ENCODE data around the gene IFNA1.
"Not testable (repeated sequence)": the region's sequence is repeated elsewhere in the genome, so short reads cannot be mapped to it uniquely, and the experiment has no call there.

The IFNA1 gene

DNA sequence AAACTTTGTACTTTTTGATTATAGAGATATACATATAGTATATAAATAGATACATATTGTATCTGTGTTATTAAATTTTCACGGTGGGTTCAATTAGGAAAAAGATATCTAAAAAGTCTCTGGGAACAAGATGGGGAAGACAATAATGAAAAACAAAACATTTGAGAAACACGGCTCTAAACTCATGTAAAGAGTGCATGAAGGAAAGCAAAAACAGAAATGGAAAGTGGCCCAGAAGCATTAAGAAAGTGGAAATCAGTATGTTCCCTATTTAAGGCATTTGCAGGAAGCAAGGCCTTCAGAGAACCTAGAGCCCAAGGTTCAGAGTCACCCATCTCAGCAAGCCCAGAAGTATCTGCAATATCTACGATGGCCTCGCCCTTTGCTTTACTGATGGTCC, at the start of gene IFNA1:
IFNA1 (plus strand) TSS at position 301 of the 400 bp plus-strand sequence; CDS start at position 370, 69 bp downstream.
- no peak for DNase-seq (ENCODE audit: low read depth, low spot score)

DNA sequence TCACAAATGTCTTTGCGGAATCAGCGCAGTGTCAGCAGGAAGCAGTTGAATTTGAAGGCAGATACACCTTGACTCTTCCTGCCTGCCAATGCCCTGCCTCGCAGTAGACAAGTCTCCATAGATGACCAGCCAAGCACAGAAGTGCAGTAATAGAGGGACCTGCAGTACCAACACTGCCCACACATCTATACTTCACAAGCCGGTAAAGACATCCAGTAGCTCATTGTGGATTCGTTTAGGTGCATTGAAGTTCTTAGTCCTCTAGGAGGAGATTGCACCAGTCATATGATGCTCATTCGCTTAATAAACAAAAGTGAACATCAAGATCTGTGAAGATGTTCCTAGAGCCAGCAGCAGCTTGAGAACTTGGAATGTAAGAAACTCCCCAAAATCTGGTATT, 48.0 kb upstream of the IFNA1 start:
- no peak for DNase-seq (ENCODE audit: low read depth, low spot score)

- DNase-seq (ENCODE audit: low read depth, low spot score) = peak; percentile 70
Measured at GRCh38 chr9:21395778-21396717, 44.2 kb upstream of the IFNA1 start.

GRCh38 chr9:21398955-21399489, 41.2 kb upstream of the IFNA1 start:
- no peak for DNase-seq (ENCODE audit: low read depth, low spot score)

DNA sequence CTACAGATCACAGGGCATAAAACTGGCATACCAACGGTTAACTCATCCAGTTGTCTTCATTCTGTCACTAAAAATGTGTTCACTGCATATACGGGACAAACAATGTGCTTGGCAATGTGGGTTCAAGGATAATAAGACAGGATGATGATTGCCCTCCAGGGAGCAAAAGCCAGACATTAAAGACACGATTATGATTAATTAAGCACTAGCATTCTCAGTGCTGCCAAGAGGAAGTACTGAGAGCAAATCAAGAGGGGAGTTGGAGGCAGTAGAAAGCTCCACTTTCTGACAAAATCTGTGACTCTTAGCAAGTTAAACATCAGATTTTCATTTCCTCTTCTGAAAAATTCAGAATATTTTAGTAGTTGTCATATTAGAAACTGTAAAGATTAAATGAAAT, 40.3 kb upstream of the IFNA1 start:
- no peak for DNase-seq (ENCODE audit: low read depth, low spot score)

- DNase-seq (ENCODE audit: low read depth, low spot score) = peak; percentile 46
Measured at GRCh38 chr9:21402386-21403251, 37.6 kb upstream of the IFNA1 start.

GRCh38 chr9:21404146-21404545, 36.1 kb upstream of the IFNA1 start:
- DNase-seq (ENCODE audit: low read depth, low spot score) = no peak

GRCh38 chr9:21408817-21409216, 31.4 kb upstream of the IFNA1 start, which contains the start of gene IFNA8:
Gene IFNA8, plus strand, starts transcription at chr9:21409117. Its CDS starts 60 bp downstream, at chr9:21409177.
- no peak for DNase-seq (ENCODE audit: low read depth, low spot score)

GRCh38 chr9:21412107-21412506, 28.1 kb upstream of the IFNA1 start:
- no peak for DNase-seq (ENCODE audit: low read depth, low spot score)

DNA sequence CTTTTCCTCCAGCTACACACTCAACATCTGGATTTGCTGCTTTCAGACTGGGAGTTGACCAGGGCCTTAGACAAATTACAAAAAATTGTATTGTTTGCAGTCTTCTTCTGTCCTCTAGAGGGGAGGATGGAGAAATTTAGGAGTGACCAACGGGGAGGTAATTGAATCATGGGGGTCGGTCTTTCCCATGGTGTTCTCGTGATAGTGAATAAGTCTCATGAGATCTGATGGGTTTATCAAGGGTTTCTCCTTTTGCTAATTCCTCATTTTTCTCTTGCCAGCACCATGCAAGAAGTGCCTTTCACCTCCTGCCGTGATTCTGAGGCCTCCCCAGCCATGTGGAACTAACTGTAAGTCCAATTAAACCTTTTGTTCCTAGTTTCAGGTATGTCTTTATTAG, 27.1 kb upstream of the IFNA1 start:
- DNase-seq (ENCODE audit: low read depth, low spot score) = no peak

GRCh38 chr9:21413624-21414023, 26.6 kb upstream of the IFNA1 start:
- DNase-seq (ENCODE audit: low read depth, low spot score) = no peak

- DNase-seq (ENCODE audit: low read depth, low spot score) = no peak
Measured at GRCh38 chr9:21414220-21414940, 25.9 kb upstream of the IFNA1 start.

GRCh38 chr9:21415493-21416267, 24.6 kb upstream of the IFNA1 start:
- DNase-seq (ENCODE audit: low read depth, low spot score) = peak; percentile 73

DNA sequence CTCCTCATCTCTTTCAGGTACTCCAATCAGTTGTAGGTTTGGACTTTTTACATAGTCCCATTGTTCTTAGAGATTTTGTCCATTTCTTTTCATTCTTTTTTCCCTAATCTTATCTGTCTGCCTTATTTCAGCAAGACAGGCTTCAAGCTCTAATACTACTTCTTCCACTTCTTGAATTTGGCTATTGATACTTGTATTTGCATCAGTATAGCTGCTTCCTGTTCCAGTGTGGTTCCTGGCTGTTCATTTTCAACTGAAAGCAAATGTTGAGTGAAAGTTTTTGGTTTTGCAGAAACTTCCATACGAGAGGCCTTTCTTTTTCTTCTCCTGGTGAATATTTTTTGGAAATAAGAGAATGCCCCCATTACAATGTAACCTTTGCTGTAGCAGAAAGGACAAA, 12.0 kb upstream of the IFNA1 start:
- DNase-seq (ENCODE audit: low read depth, low spot score) = no peak

- no peak for DNase-seq (ENCODE audit: low read depth, low spot score)
Measured at GRCh38 chr9:21429191-21429590, 11.0 kb upstream of the IFNA1 start.

- no peak for DNase-seq (ENCODE audit: low read depth, low spot score)
Measured at GRCh38 chr9:21432672-21433425, 7.4 kb upstream of the IFNA1 start.

DNA sequence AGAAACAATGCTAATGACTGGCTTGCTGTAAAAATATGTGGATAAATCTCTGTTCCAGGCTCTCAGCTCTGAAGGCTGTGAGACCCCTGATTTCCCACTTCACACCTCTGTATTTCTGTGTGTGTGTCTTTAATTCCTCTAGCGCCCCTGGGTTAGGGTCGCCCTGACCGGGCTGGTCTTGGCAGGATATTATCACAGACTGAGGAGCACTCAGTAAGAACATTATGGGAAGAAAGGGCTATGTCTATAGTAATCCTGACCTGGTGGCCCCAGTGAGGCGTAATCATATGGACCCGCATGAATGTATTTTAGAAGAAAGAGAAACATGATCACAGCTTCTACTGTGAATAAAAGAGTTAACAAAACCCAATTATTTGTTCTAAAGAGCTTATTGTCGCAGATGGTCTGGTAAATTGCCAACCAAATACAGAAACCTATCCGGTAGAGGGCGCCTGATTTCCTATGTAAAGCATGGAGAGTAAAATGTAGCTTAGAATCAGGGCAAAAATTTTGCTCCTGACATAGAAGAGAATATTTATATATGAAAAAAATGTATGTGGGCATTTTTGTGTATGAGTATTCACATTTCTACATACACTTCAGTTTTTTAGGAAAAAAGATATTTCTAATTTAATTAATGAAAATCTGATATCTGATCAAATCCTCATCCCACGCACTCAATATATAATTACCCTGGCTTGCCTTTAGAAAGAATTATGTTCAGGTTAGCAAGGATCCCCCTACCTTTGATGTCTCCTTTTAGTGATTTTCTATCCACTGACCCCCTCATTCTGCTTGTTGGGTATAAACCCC, 5.8 kb upstream of the IFNA1 start:
- DNase-seq (ENCODE audit: low read depth, low spot score) = peak; percentile 78

DNA sequence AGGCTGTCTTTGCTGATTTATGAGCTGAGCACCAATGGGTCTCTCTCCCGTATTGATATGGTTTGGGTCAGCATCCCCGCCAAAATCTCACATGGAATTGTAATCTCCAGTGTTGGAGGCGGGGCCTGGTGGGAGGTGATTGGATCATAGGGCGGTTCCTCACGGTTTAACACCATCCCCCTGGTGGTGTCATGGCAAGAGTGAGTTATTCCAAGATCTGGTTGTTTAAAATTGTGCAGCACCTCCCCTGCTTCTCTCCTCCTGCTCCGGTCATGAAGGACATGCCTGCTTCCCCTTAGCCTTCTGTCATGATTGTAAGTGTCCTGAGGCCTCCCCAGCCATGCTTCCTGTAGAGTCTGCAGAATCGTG, 5.2 kb upstream of the IFNA1 start:
- DNase-seq (ENCODE audit: low read depth, low spot score) = not testable (repeated sequence)
